Endothelial cell of umbilical vein (primary cell): ENCODE measurements around the gene GSTP1. TPM values are rescaled to one million over a fixed set of nuclear protein-coding genes. Genes with fewer than 3 reads are reported as not detected.

Experiments
- BruUV-seq: library from RNA; stranded (reverse); fragments of 400-500 nt; replicated peaks from 2 replicates; lab custom pipeline; 2021; lab: Mats Ljungman, UMichigan
- CTCF ChIA-PET: fragments of 300-600, 350-600 bp; sonication (Branson Sonifier 250); formaldehyde crosslinking; loops from one replicate; lab custom pipeline; 2021; ENCODE audit warnings: antibody characterized with exemption, inconsistent platforms; lab: Charles Lee
- POLR2A ChIA-PET: fragments of 300-600, 350-600 bp; sonication (Branson Sonifier 250); formaldehyde crosslinking; loops from one replicate; lab custom pipeline; 2021; ENCODE audit warnings: antibody characterized with exemption, inconsistent platforms; lab: Charles Lee
- DNase-seq: peaks from one replicate; pipeline ENCODE4 v3.0.0-alpha.2; 2011; ENCODE audit warnings: low read depth, low spot score
- FAIRE-seq: peaks from 2 replicates; lab custom pipeline; 2011; peaks lifted over from hg19 to GRCh38; lab: Jason Lieb, UNC
- H2AFZ ChIP-seq: 2 replicates; pipeline ENCODE4 v1.6.0; 2012; ENCODE audit warnings: low read depth, low read length, control low read depth, inconsistent platforms
- H3K27ac ChIP-seq: 2 replicates; pipeline ENCODE4 v1.5.1; 2011; ENCODE audit warnings: low read depth, mild to moderate bottlenecking, control low read depth, low read length, moderate library complexity; ENCODE audit not compliant: insufficient read depth
- H3K27me3 ChIP-seq, 2 experiments: 2 replicates each; pipeline versions ENCODE4 v1.6.0 to v1.6.1; 2011; ENCODE audit warnings: low read length in 2 of 2, mixed read lengths in 1 of 2; ENCODE audit not compliant: control insufficient read depth in 2 of 2, insufficient read depth in 2 of 2
- H3K36me3 ChIP-seq, 2 experiments: 2 replicates in 1 of 2; 3 replicates in 1 of 2; pipeline ENCODE4 v1.5.1; 2011; ENCODE audit warnings: low read length in 2 of 2, mild to moderate bottlenecking in 1 of 2, moderate library complexity in 1 of 2; ENCODE audit not compliant: control insufficient read depth in 2 of 2, insufficient read depth in 2 of 2; ENCODE audit errors: extremely low read depth in 1 of 2
- H3K4me1 ChIP-seq: 3 replicates; pipeline ENCODE4 v1.5.1; 2011; ENCODE audit warnings: mild to moderate bottlenecking, low read length; ENCODE audit not compliant: control insufficient read depth, insufficient read depth; ENCODE audit errors: extremely low read depth
- H3K4me2 ChIP-seq: 2 replicates; pipeline ENCODE4 v1.6.1; 2011; ENCODE audit warnings: low read length, control low read depth, mixed read lengths; ENCODE audit not compliant: insufficient read depth
- H3K4me3 ChIP-seq, 3 experiments: fragments of 200-600 bp in 1 of 3; sonication (generic), shearing (Covaris generic) in 1 of 3; replicated peaks in 1 of 3; 2 replicates each; pipeline ENCODE4 v1.5.1; 2011 to 2016; ENCODE audit warnings: control low read depth in 3 of 3, low read length in 3 of 3, mild to moderate bottlenecking in 2 of 3, inconsistent platforms in 1 of 3, low read depth in 1 of 3, moderate library complexity in 1 of 3; ENCODE audit not compliant: insufficient read depth in 1 of 3
- H3K79me2 ChIP-seq: 2 replicates; pipeline ENCODE4 v1.6.0; 2012; ENCODE audit warnings: low read length, inconsistent platforms; ENCODE audit not compliant: control insufficient read depth, insufficient read depth
- H3K9ac ChIP-seq: replicated peaks from 2 replicates; pipeline ENCODE3; 2011; ENCODE audit warnings: low read length, control low read depth; ENCODE audit not compliant: insufficient read depth; ENCODE audit errors: extremely low read depth
- H3K9me1 ChIP-seq: replicated peaks from 3 replicates; pipeline ENCODE4 v1.6.0; 2011; ENCODE audit warnings: mild to moderate bottlenecking, low read length; ENCODE audit not compliant: control insufficient read depth, insufficient read depth; ENCODE audit errors: extremely low read depth
- H3K9me3 ChIP-seq: replicated peaks from 2 replicates; pipeline ENCODE4 v1.5.1; 2012; ENCODE audit warnings: low read length, inconsistent platforms; ENCODE audit not compliant: control insufficient read depth, insufficient read depth
- H4K20me1 ChIP-seq: replicated peaks from 2 replicates; pipeline ENCODE3; 2011; ENCODE audit warnings: mild to moderate bottlenecking, low read length; ENCODE audit not compliant: control insufficient read depth, insufficient read depth; ENCODE audit errors: extremely low read depth
- EZH2 ChIP-seq: IDR thresholded peaks from 2 replicates; pipeline ENCODE4 v1.6.1; 2012; ENCODE audit warnings: borderline replicate concordance, low read depth, mild to moderate bottlenecking, moderate library complexity, low read length, inconsistent platforms; ENCODE audit not compliant: severe bottlenecking
- FOS ChIP-seq: IDR thresholded peaks from 2 replicates; pipeline ENCODE4 v1.6.1; 2011; ENCODE audit warnings: mild to moderate bottlenecking, low read length, moderate library complexity, borderline replicate concordance; ENCODE audit not compliant: insufficient read depth
- GATA2 ChIP-seq: IDR thresholded peaks from 2 replicates; pipeline ENCODE4 v1.7.0; 2011; ENCODE audit warnings: low read depth, mild to moderate bottlenecking, moderate library complexity, mixed read lengths, low read length; ENCODE audit not compliant: insufficient read length, insufficient read depth
- MYC ChIP-seq: IDR thresholded peaks from one replicate; pipeline ENCODE4 v1.6.1; 2011; ENCODE audit warnings: mild to moderate bottlenecking, low read depth, low read length
- dilution Hi-C: fragments of 300-500 bp; cut with MboI; formaldehyde crosslinking; loops from one replicate; pipeline ENCODE4 v1.15.0; 2019; ENCODE audit warnings: low sequenced_read_pairs; ENCODE audit not compliant: extremely low pct_ligation_motif_present
- intact Hi-C: fragments of 100-400 bp; cut with micrococcal nuclease; formaldehyde crosslinking; loops from one replicate; pipeline ENCODE4 v1.10.0; 2022
- polyA plus RNA-seq, 4 experiments: library from polyadenylated mRNA; depleted of rRNA in 3 of 4; stranded (reverse) in 3 of 4; unstranded in 1 of 4; fragments of >200 nt; gene quantifications; 2 replicates each; pipeline versions ENCODE4 v1.2.1 to v1.2.3, GENCODE V29; 2011 to 2012; ENCODE audit warnings: missing spikeins in 1 of 4
- total RNA-seq: library from RNA; stranded (reverse); gene quantifications from 2 replicates; pipeline ENCODE4 v1.2.3, GENCODE V29; 2021

The GSTP1 gene
- total and polyA plus RNA-seq, 2 donors (not counting 3 experiments of a cell fraction or from before 2014, with no cell fraction given) = 962 to 2,277 TPM

GRCh38 chr11:67628710-67629385, 45.2 kb downstream of the GSTP1 start:
- Histone ChIP-seq H3K9me1 (no peaks in the 10 kb centered on the region), H3K9me3 (no peaks in the 10 kb centered on the region), H3K4me1 (peaks cover 4% of the 10 kb centered on the region), H2AFZ (no peak overlapping the region), H3K9ac (no peak overlapping the region), H3K27me3 (no peaks in the 10 kb centered on the region), H3K4me3 (no peak overlapping the region), H3K27ac (no peak overlapping the region), H3K36me3 (no peaks in the 10 kb centered on the region), H3K4me2 (peak overlapping the region; percentile 62), H4K20me1 (no peaks in the 10 kb centered on the region), H3K79me2 (no peaks in the 10 kb centered on the region)
- ChIA-PET POLR2A (interaction anchor here (0.5 to 0.6 kb wide), 2 partner anchors 24 to 306 kb away, joined by 3 to 5 read pairs; no protein-coding TSS in a partner anchor), CTCF (interaction anchor here (0.6 to 6.6 kb wide), 31 partner anchors 9 to 1174 kb away, joined by 3 to 98 read pairs (median 6); partner anchors contain the start of genes ACY3, GSTP1 and TBX10)
- DNase-seq = no peak
- no peak for FAIRE-seq
- dilution Hi-C loops = no loop called here
- intact Hi-C loops = loop anchor here (1.0 to 10.0 kb wide), 2 partner anchors 23 to 784 kb away; partner anchors contain the start of genes NDUFV1 and RCE1
- TSS peak; percentile 42 for BruUV-seq
- no peak for TF ChIP-seq EZH2
- no peak for TF ChIP-seq GATA2
- TF ChIP-seq MYC = no peak
- no peak for TF ChIP-seq FOS
